ENCODE results near the gene MYO6. TPM values are rescaled to one million over a fixed set of nuclear protein-coding genes. Genes with fewer than 3 reads are reported as not detected.
"Not testable (repeated sequence)": the region's sequence is repeated elsewhere in the genome, so short reads cannot be mapped to it uniquely, and the experiment has no call there.

Gene MYO6
- 14.2 and 15.1 TPM in 2 replicates for total RNA-seq

DNA sequence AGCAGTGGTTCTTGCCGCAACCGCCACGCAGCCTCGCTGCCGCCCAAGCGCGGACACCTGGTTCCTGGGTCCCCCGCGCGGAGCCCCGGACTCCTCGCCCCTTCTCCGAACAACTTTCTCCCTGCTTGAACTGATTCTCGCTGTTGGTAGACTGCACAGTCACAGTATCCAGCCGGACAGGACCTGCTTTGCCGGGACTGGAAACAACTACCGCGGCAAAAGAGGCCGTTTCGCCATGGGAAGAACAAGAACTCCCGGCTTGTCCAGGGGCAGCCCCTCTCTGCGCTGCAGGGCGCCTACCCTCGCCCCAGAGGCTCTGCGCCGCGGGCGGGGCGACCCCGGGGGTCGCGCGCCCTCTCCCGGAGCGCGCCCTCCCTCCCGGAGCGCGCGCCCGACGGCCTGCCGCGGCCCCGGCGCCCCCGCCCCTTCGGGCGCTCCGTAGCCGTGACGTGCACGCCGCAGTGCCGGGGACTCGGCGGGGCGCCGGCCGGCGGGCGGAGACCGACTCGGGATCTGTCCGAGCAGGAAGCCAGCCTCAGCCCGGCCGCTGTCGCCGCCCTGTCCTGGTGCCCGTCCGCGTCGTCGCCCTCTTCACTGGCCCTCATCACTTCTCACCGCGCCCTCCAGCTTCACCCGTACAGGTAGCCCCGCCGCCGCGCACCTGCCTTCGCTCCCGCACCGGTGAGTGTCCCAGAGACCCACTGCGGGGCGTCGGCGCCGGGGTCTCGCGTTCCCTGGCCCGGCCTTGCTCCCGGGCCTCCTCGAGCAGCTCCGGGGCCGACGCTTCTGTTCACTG is at the start of gene MYO6:
Gene MYO6 (plus strand): TSS at position 497 of the 796 bp plus-strand sequence. CDS start 68,309 bp downstream, outside the sequence.
- TF ChIP-seq, protein P1, sequence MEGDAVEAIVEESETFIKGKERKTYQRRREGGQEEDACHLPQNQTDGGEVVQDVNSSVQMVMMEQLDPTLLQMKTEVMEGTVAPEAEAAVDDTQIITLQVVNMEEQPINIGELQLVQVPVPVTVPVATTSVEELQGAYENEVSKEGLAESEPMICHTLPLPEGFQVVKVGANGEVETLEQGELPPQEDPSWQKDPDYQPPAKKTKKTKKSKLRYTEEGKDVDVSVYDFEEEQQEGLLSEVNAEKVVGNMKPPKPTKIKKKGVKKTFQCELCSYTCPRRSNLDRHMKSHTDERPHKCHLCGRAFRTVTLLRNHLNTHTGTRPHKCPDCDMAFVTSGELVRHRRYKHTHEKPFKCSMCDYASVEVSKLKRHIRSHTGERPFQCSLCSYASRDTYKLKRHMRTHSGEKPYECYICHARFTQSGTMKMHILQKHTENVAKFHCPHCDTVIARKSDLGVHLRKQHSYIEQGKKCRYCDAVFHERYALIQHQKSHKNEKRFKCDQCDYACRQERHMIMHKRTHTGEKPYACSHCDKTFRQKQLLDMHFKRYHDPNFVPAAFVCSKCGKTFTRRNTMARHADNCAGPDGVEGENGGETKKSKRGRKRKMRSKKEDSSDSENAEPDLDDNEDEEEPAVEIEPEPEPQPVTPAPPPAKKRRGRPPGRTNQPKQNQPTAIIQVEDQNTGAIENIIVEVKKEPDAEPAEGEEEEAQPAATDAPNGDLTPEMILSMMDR (IDR thresholded peaks at IDR 0.05; ENCODE audit: insufficient read depth, low read depth, low read length) = no peak
- H3K4me3 ChIP-seq (ENCODE audit: low read depth, low read length) = peak within 1 kb of the TSS; percentile 90
- DNase-seq (ENCODE audit: low read depth) = peak; percentile 53

GRCh38 chr6:75708334-75708733 is 40.7 kb upstream of the MYO6 start:
- H3K4me3 ChIP-seq (ENCODE audit: low read depth, low read length); DNase-seq (ENCODE audit: low read depth): not testable (repeated sequence)

- TF ChIP-seq, protein P1 (IDR thresholded peaks at IDR 0.05; ENCODE audit: insufficient read depth, low read depth, low read length) = no peak
- peak; percentile 71 for DNase-seq (ENCODE audit: low read depth)
- no peak overlapping the region for H3K4me3 ChIP-seq (ENCODE audit: low read depth, low read length)
Measured at GRCh38 chr6:75711173-75711572, 37.9 kb upstream of the MYO6 start.

DNA sequence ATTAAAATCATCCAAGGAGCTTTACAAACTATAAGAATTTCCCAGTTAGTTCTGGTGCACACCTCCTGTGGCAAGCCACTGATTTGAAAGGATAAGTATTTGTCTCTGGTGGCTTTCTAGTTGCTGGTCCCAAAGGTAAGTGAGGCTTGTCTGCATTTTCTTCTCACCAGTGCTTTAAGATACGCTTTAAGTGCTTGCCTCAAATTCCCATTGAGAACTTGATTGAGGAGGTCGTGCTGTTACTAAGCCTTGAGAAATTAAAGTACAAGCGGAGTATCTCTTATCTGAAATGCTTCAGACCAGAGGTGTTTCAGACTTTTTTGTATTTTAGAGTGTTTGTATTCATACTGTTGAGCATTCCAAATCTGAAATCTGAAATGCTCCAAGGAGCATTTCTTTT is 29.9 kb upstream of the MYO6 start:
- DNase-seq (ENCODE audit: low read depth) = no peak
- TF ChIP-seq, protein P1 (IDR thresholded peaks at IDR 0.05; ENCODE audit: insufficient read depth, low read depth, low read length) = no peak
- no peak overlapping the region for H3K4me3 ChIP-seq (ENCODE audit: low read depth, low read length)

DNA sequence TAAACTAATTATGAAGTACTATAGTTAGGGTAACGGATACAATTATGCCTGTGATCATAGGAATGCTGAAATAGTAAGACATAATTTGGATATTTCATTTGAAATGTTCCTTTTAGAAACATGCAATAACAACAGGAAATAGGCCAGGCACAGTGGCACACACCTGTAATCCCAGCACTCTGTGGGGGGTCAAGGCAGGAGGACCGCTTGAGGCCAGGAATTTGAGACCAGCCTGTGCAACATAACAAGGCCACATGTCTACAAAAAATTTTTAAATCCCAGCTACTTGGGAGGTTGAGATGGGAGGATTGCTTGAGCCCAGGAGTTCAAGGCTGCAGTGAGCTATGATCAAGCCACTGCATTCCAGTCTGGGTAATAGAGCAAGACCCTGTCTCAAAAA is 25.7 kb upstream of the MYO6 start:
- no peak for DNase-seq (ENCODE audit: low read depth)
- no peak overlapping the region for H3K4me3 ChIP-seq (ENCODE audit: low read depth, low read length)
- TF ChIP-seq, protein P1 (IDR thresholded peaks at IDR 0.05; ENCODE audit: insufficient read depth, low read depth, low read length) = no peak

- DNase-seq (ENCODE audit: low read depth) = no peak
- no peak overlapping the region for H3K4me3 ChIP-seq (ENCODE audit: low read depth, low read length)
- TF ChIP-seq, protein P1 (IDR thresholded peaks at IDR 0.05; ENCODE audit: insufficient read depth, low read depth, low read length) = no peak
Measured at GRCh38 chr6:75727206-75727605, 21.8 kb upstream of the MYO6 start.

DNA sequence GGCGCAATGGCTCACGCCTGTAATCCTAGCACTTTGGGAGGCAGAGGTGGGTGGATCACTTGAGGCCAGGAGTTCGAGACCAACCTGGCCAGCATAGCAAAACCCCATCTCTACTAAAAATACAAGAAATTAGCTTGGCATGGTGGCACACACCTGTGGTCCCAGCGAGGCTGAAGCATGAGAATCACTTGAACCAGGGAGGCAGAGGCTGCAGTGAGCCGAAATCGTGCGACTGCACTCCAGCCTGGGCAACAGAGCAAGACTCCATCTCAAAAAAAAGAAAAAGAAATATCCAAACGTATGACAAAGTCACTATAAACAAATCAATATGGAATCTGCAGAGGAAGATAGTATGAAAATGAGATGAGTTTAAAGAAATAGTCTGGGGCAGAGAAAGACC is 18.0 kb upstream of the MYO6 start:
- not testable (repeated sequence) for DNase-seq (ENCODE audit: low read depth); H3K4me3 ChIP-seq (ENCODE audit: low read depth, low read length)

Measured in fibroblast of villous mesenchyme (primary cell).